Measurements from ENCODE around the gene A4GNT.

GRCh38 chr3:138118612-138119422, 13.4 kb downstream of the A4GNT start:
- TF ChIP-seq EZH2phosphoT487 (IDR thresholded peaks at IDR 0.05; ENCODE audit: insufficient read depth, low read depth) (no peak), EZH2 (IDR thresholded peaks at IDR 0.05; ENCODE audit: insufficient read depth, poor library complexity, severe bottlenecking) (no peak)

Measured in GM23248 (cell line).